Kidney (tissue), 14 donors: ENCODE results near the gene CTAG1A. TPM values are rescaled to one million over a fixed set of nuclear protein-coding genes. Genes with fewer than 3 reads are reported as not detected.
A peak's percentile ranks its signal among the peaks of the same experiment; 100 is the strongest.

Experiments used
- DNase-seq, 5 donors: peaks; one replicate each; pipeline ENCODE4 v3.0.0-alpha.2; 2013 to 2020
- FAIRE-seq: peaks from 2 replicates; lab custom pipeline; 2012; peaks lifted over from hg19 to GRCh38; lab: Jason Lieb, UNC
- H3K27ac ChIP-seq, 2 donors: one replicate each; pipeline ENCODE4 v1.7.0; 2013; ENCODE audit warnings: low read depth in 2 of 2, low read length in 2 of 2, inconsistent platforms in 1 of 2
- H3K27me3 ChIP-seq: one replicate; pipeline ENCODE4 v1.7.1; 2013; ENCODE audit warnings: low read length, inconsistent platforms; ENCODE audit not compliant: control insufficient read depth, insufficient read depth
- H3K36me3 ChIP-seq, 3 donors: one replicate each; pipeline versions ENCODE4 v1.7.0 to v1.7.1; 2013; ENCODE audit warnings: low read length in 3 of 3, control low read depth in 1 of 3, inconsistent platforms in 1 of 3; ENCODE audit not compliant: insufficient read depth in 3 of 3, control insufficient read depth in 2 of 3
- H3K4me1 ChIP-seq, 3 donors: one replicate each; pipeline versions ENCODE4 v1.7.0 to v1.7.1; 2013; ENCODE audit warnings: low read length in 3 of 3, inconsistent platforms in 1 of 3, low read depth in 1 of 3; ENCODE audit not compliant: control insufficient read depth in 2 of 3, insufficient read depth in 2 of 3
- H3K4me3 ChIP-seq, 3 donors: one replicate each; pipeline versions ENCODE4 v1.7.0 to v1.8.1; 2013; ENCODE audit warnings: low read length in 3 of 3, control low read depth in 1 of 3, inconsistent platforms in 1 of 3
- H3K9ac ChIP-seq, 3 donors: one replicate each; pipeline versions ENCODE4 v1.7.0 to v1.7.1; 2013; ENCODE audit warnings: low read length in 3 of 3, control low read depth in 1 of 3, inconsistent platforms in 1 of 3
- H3K9me3 ChIP-seq, 3 donors: one replicate each; pipeline versions ENCODE4 v1.7.0 to v1.7.1; 2013; ENCODE audit warnings: low read length in 3 of 3, control low read depth in 1 of 3, inconsistent platforms in 1 of 3; ENCODE audit not compliant: control insufficient read depth in 2 of 3, insufficient read depth in 1 of 3
- intact Hi-C: fragments of 100-400 bp; cut with DNase I; formaldehyde crosslinking; loops from one replicate; pipeline ENCODE4 v1.11.1; 2022
- polyA plus RNA-seq: library from polyadenylated mRNA; stranded (reverse); fragments of 350-450 nt; fragmentation: Illumina TruSeq; extraction: RNeasy Lipid Tissue Mini Kit (QIAGEN cat#74804); gene quantifications from one replicate; pipeline ENCODE4 v1.2.3, GENCODE V29; 2014; ENCODE audit warnings: low read depth, low replicate concordance; ENCODE audit not compliant: insufficient read depth
- total RNA-seq: library from RNA; stranded (reverse); fragmentation: NEBNext Ultra II Directional; extraction: Animal tissue kit (Norgen Biotek cat#: 25700); gene quantifications from one replicate; pipeline ENCODE4 v1.2.1, GENCODE V29; 2021
- TF ChIP-seq, protein P1 (sequence below): IDR thresholded peaks from 3 replicates; pipeline ENCODE4 v1.5.1; 2012; ENCODE audit warnings: mild to moderate bottlenecking, moderate library complexity, borderline replicate concordance; ENCODE audit not compliant: insufficient read depth; ENCODE audit errors: extremely low read depth
- donor health status: control.
- donor health status: control.
- donor health status: control.
- donor health status: control.
- donor health status: control.
- donor health status: DM: yes; HTN: yes; CAD: no.
- donor health status: Normal renal cell carcinoma (clear cell type).

Gene CTAG1A
- total and polyA plus RNA-seq, 2 donors from 2014 or later = not detected

DNA sequence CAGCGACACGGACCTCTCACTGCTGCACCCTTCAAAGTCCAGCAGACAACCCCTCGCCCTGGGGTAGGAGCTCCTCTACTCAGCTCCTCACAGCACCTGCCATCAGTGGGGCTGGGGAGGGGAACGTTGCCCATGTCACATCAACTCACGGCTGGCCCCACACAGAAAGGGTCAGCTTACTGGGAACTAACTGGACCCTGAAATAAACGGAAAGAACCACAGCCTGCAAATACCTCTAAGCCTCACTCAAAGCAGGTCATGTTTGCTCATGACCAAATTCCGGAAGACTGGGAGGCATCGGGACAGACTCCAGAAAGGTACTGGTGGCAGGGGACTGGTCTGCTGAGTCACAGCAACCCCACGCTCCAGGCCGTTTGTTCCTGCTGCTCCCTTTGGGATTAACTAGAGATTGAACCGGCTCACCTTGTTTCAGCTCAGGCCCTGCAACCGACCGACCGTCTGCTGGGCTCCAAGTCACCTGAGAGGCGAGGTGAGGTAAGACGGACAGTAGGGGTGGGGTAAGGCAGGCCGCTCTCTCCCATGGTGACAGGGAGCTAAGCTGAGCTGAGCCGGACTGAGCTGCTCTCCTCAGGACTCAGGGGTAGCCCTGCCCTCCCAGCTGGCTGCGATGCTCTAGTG lies 43.9 kb upstream of the CTAG1A start:
- H3K27me3 ChIP-seq = no peaks in the 10 kb centered on the region
- DNase-seq (peak in 1 of 5 donors; percentile 85), FAIRE-seq (no peak)
- TF ChIP-seq, protein P1, sequence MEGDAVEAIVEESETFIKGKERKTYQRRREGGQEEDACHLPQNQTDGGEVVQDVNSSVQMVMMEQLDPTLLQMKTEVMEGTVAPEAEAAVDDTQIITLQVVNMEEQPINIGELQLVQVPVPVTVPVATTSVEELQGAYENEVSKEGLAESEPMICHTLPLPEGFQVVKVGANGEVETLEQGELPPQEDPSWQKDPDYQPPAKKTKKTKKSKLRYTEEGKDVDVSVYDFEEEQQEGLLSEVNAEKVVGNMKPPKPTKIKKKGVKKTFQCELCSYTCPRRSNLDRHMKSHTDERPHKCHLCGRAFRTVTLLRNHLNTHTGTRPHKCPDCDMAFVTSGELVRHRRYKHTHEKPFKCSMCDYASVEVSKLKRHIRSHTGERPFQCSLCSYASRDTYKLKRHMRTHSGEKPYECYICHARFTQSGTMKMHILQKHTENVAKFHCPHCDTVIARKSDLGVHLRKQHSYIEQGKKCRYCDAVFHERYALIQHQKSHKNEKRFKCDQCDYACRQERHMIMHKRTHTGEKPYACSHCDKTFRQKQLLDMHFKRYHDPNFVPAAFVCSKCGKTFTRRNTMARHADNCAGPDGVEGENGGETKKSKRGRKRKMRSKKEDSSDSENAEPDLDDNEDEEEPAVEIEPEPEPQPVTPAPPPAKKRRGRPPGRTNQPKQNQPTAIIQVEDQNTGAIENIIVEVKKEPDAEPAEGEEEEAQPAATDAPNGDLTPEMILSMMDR = no peak
- no peak overlapping the region for H3K4me3 ChIP-seq
- no peaks in the 10 kb centered on the region for H3K9me3 ChIP-seq
- no peaks in the 10 kb centered on the region for H3K36me3 ChIP-seq
- no peak overlapping the region for H3K9ac ChIP-seq
- intact Hi-C loops = no loop called here
- H3K27ac ChIP-seq = peak overlapping the region; percentile 4 to 69
- H3K4me1 ChIP-seq = peaks cover 0 to 5% (median 0%) of the 10 kb centered on the region in 3 donors

DNA sequence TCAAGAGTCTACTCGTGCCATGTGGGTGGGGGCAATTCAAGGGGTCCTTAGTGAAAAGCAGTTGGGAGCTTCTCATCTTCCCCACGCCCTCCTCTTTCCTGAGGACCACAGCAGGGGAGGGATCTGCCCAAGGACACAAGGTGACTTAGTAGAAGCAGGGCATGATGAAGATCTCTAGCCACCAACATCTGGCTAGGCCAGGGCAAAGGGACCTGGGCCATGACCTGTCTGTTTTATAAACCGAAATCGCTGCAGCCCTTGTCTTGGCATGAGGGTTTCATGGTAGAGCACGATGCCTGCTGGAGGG lies 43.4 kb upstream of the CTAG1A start:
- H3K4me3 ChIP-seq = no peak overlapping the region
- H3K4me1 ChIP-seq = peaks cover 0 to 9% (median 0%) of the 10 kb centered on the region in 3 donors
- intact Hi-C loops = no loop called here
- TF ChIP-seq, protein P1 = no peak
- H3K36me3 ChIP-seq = no peaks in the 10 kb centered on the region
- peak overlapping the region; percentile 4 to 69 for H3K27ac ChIP-seq
- no peaks in the 10 kb centered on the region for H3K9me3 ChIP-seq
- no peak overlapping the region for H3K9ac ChIP-seq
- FAIRE-seq = no peak
- DNase-seq = no peak
- H3K27me3 ChIP-seq = no peaks in the 10 kb centered on the region

DNA sequence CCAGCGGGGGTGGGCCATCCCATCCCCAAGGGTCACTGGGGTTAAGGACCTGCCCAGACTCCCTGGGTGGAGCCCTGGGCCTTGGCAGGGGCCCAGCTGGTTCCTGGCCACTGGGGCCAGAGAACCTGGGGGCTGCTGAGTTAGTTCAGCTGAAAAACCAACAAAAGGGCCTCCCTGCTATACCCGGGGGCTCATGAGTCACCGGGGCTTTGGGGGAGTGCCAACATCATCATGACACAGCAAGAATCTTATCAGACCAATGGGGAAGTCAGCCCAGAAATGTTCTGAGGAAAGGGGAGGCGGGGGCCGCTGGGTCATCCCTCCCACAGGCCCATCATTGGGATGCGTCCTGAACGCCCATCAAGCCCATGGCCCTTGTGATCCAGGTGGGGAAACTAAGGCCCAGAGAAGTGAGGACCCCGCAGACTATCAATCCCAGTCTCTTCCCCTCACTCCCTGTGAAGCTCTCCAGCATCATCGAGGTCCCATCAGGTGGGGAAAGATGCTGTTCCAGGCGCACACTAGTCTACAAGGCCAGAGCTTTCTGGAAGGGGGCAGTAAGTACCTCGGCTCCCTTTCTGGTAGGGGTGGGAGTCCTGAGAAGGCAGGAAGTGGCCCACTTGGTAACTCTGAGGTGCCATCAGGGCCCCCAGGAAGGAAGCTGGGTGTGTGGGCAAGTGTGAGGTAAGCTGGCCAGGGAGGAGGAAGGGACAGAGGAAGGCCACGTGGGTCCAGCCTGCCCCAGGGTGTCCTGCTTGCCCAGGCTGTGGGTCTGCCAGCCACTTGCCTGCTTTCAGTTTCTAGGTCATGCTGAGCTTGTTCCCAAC lies 42.8 kb upstream of the CTAG1A start:
- H3K9me3 ChIP-seq = no peaks in the 10 kb centered on the region
- H3K36me3 ChIP-seq = no peaks in the 10 kb centered on the region
- H3K9ac ChIP-seq = no peak overlapping the region
- DNase-seq (peak in 1 of 5 donors; percentile 90), FAIRE-seq (no peak)
- intact Hi-C loops = no loop called here
- H3K27me3 ChIP-seq = no peaks in the 10 kb centered on the region
- no peak overlapping the region for H3K4me3 ChIP-seq
- peak overlapping the region; percentile 4 to 69 for H3K27ac ChIP-seq
- H3K4me1 ChIP-seq = peaks cover 0 to 9% (median 0%) of the 10 kb centered on the region in 3 donors
- TF ChIP-seq, protein P1 = no peak
